ENCODE data around the gene ITM2C.

The ITM2C gene

GRCh38 chr2:230922951-230923717 is 58.4 kb downstream of the ITM2C start:
- no peak for DNase-seq (ENCODE audit: low read depth in 1 of 2, low spot score in 1 of 2)
- TF ChIP-seq CTCF (IDR thresholded peaks at IDR 0.05; ENCODE audit: insufficient read depth, low read length), result no peak
- no peak for TF ChIP-seq POLR2AphosphoS5 (IDR thresholded peaks at IDR 0.05; ENCODE audit: low read depth)
- no peak for TF ChIP-seq SPI1 (IDR thresholded peaks at IDR 0.05; ENCODE audit: borderline replicate concordance, low read depth)
- TF ChIP-seq GABPA (IDR thresholded peaks at IDR 0.05; ENCODE audit: low read depth), result no peak
- no peak for TF ChIP-seq REST (IDR thresholded peaks at IDR 0.05; ENCODE audit: insufficient replicate concordance, low read depth)
- no peak overlapping the region for H3K4me3 ChIP-seq (replicated peaks; ENCODE audit: insufficient read depth, low read length)
- H3K27me3 ChIP-seq (ENCODE audit: insufficient read depth, poor library complexity, severe bottlenecking), result no peaks in the 10 kb centered on the region
- no peak overlapping the region for H3K27ac ChIP-seq (replicated peaks)

GRCh38 chr2:230924092-230924469 is 59.3 kb downstream of the ITM2C start:
- TF ChIP-seq CTCF (IDR thresholded peaks at IDR 0.05; ENCODE audit: insufficient read depth, low read length) (no peak), GABPA (IDR thresholded peaks at IDR 0.05; ENCODE audit: low read depth) (no peak), SPI1 (IDR thresholded peaks at IDR 0.05; ENCODE audit: borderline replicate concordance, low read depth) (no peak), POLR2AphosphoS5 (IDR thresholded peaks at IDR 0.05; ENCODE audit: low read depth) (no peak)
- no peaks in the 10 kb centered on the region for H3K27me3 ChIP-seq (ENCODE audit: insufficient read depth, poor library complexity, severe bottlenecking)
- H3K4me3 ChIP-seq (replicated peaks; ENCODE audit: insufficient read depth, low read length), result peak overlapping the region; percentile 36
- no peak overlapping the region for H3K27ac ChIP-seq (replicated peaks)
- no peak for DNase-seq (ENCODE audit: low read depth in 1 of 2, low spot score in 1 of 2)

- Histone ChIP-seq H3K27ac (replicated peaks) (no peak within 1 kb of the TSS; the same call in 1 of the 2 replicates), H3K27me3 (ENCODE audit: insufficient read depth, poor library complexity, severe bottlenecking) (no peaks in the 10 kb centered on the region), H3K4me3 (replicated peaks; ENCODE audit: insufficient read depth, low read length) (peak within 1 kb of the TSS; percentile 36)
- DNase-seq (ENCODE audit: low read depth in 1 of 2, low spot score in 1 of 2), result peak; percentile 40 to 77
- TF ChIP-seq POLR2AphosphoS5 (IDR thresholded peaks at IDR 0.05; ENCODE audit: low read depth) (no peak), SPI1 (IDR thresholded peaks at IDR 0.05; ENCODE audit: borderline replicate concordance, low read depth) (peak; percentile 93), CTCF (IDR thresholded peaks at IDR 0.05; ENCODE audit: insufficient read depth, low read length) (peak; percentile 67), REST (IDR thresholded peaks at IDR 0.05; ENCODE audit: insufficient replicate concordance, low read depth) (no peak), GABPA (IDR thresholded peaks at IDR 0.05; ENCODE audit: low read depth) (no peak)
Measured at GRCh38 chr2:230924470-230925341, 60.0 kb downstream of the ITM2C start, which contains the start of gene GPR55. TSS of gene GPR55 (minus strand) at chr2:230925242. CDS start at chr2:230910962, 14,280 bp downstream.
